Activated CD4-positive, CD25-positive, alpha-beta regulatory T cell treated with anti-CD3 and anti-CD28 coated beads, Interleukin-2, amount 50 U/mL, for 16 hours (primary cell): ENCODE data around the gene POLD1.
A peak's percentile ranks its signal among the peaks of the same experiment; 100 is the strongest.
"Not testable (repeated sequence)": the region's sequence is repeated elsewhere in the genome, so short reads cannot be mapped to it uniquely, and the experiment has no call there.

ENCODE experiments used
- DNase-seq: peaks from one replicate; pipeline ENCODE4 v3.0.0-alpha.2; 2020; ENCODE audit warnings: low read depth, low spot score

The POLD1 gene

DNA sequence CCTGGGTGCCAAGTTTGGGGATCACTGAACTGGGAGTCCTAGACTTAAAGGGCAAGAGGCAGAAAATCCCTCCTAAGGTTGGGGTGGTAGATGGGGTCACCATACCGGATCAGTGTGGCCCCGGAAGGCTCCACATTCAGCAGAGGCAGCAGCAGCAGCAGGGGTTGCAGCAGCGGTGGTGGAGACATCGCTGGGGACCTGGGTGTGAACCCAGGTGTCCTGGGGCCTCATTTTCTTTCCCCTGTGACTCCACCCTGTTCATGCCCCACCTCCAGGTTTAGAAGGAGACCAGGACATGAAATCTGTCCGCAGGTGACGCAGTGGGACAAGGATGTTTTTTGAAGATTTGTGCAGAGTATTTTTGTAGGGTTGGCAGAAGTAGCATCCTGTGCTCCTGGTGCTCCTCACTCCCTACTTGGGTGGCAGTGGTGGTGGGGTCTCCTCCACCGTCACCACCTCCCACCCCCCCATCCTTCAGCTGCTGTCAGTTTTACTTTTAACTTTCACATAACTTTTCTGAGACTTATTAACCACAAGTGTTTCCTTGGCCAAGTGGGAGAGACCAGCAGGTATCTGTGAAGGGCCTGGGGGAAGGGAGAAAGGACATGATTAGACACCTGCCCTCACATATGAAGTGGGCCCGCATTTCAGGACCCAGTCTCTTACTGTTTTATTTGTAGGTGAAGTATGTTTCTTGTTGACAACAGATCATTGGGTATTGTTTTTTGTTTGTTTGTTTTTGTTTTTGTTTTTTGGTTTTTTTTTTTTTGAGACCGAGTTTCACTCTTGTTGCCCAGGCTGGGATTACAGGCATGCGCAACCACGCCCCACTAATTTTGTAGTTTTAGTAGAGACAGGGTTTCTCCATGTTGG lies 18.5 kb upstream of the POLD1 start, which contains the start of gene NAPSA:
TSS of gene NAPSA (minus strand) at position 206 of the 873 bp plus-strand sequence. CDS start at position 188, 18 bp downstream.
- DNase-seq = no peak

DNA sequence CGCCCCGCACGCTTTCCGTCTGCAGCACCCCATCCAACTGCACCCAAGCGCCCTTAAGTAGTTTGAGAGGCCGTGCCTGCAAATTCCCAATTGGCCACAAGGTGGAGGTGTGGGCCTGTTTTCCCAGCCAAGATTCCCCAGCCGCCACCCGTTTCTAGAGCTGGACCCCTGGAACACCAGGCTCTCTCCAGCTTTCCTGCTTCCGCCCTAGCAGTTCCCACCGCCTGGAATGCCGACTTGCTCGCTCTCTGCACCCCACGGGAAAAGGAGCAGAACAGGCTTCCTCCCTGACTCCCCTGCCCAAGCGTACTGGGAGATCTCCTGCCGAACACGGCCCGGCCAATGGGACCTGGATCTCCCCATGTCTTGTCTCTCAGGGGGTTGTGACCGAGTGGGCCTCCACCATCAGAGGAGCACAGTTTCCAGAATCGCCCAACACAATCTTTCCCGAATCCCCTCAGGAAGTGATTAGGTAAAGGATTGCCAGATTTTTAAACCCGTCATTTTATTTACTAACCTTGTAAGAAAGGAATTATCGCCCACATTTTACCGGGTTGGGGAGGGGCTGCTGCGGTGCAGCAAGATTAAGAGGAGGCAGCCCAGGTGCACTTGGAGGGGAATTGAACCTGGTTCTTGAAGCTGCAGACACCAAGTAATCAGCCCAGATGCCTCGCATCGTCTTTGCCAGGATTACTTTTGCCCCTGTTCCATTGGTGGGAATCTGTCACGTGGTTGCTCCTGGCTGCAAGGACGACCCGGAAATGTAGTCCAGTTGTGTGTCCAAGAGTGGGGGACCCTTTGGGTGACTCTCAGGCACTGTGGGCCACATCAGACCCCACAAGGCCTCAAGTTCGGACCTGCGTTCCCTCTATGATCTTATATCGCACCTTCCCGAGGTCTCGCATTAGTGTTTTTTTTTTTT lies 15.2 kb upstream of the POLD1 start:
- DNase-seq = peak; percentile 50

DNA sequence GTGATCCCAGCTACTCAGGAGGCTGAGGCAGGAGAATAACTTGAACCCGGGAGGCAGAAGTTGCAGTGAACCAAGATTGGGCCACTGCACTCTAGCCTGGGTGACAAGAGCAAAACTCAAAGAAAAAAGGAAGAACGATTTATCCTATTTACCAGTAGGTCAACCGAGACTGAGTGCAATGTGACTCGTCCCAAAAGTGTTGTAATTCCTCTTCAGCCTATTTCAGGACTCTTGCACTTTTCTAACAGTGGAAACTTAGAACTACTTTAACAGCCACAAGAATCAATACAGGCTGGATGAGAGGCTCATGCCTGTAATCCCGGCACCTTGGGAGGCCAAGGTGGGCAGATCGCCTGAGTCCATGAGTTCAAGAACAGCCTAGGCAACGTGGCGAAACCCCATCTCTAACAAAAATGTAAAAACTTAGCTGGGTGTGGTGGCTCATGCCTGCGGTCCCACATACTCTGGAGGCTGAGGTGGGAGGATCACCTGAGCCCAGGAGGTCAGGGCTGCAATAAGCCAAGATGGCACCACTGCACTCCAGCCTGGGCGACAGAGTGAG lies 12.2 kb upstream of the POLD1 start:
- DNase-seq = no peak

DNA sequence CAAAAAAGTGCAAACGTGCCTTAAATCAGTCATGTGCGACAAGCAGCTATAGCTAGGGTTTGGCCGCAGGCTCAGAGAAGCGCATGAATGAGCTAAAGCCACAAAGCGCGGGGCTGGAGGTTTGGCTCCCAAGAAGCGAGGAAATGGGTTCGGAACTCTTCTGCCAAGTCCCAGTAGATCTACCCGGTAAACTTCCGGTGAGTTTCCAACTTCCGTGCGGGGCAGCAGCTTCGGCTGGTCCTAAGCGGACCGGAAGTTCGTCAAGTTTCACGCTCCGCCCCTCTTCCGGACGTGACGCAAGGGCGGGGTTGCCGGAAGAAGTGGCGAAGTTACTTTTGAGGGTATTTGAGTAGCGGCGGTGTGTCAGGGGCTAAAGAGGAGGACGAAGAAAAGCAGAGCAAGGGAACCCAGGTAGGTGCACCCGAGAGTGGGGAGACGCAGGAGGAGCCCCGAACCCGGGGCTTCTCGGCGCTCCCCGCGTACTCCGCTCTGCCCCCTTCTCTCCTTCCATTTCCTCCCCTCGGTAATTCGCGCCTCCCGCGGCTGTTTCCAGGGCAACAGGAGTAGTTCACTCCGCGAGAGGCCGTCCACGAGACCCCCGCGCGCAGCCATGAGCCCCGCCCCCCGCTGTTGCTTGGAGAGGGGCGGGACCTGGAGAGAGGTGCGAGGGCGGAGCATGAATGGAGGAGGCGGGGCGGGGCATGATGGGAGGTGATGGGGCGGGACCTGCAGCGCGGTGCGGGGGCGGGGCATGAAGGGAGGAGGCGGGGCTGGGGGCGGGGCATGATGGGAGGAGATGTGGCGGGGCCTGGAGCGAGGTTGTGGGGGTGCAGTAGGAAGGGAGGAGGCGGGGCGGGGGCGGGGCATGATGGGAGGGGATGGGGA lies 7.7 kb upstream of the POLD1 start, which contains the start of gene NR1H2:
TSS of gene NR1H2 (plus strand) at position 292 of the 885 bp plus-strand sequence. CDS start 1,149 bp downstream, outside the sequence.
- peak; percentile 91 for DNase-seq

DNA sequence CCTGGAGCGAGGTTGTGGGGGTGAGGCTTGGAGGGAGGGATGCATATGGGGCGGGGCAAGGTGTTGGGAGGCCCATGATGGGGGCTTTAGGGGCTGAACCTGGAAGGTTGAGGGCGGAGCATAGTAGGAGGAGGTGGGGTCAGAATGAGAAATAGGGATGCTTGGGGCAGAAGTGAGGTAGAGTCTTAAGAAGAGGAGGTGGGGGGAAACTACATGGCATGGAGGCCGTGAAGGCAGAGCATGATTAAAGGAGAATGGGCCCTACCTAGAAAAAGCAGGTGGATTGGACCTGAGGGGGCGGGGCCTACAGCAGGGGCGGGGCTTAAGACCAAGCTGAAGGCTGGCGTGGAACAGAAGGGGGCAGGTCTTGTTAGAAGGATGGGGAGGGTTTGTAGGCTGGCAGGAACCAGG lies 7.1 kb upstream of the POLD1 start:
- DNase-seq = no peak

DNA sequence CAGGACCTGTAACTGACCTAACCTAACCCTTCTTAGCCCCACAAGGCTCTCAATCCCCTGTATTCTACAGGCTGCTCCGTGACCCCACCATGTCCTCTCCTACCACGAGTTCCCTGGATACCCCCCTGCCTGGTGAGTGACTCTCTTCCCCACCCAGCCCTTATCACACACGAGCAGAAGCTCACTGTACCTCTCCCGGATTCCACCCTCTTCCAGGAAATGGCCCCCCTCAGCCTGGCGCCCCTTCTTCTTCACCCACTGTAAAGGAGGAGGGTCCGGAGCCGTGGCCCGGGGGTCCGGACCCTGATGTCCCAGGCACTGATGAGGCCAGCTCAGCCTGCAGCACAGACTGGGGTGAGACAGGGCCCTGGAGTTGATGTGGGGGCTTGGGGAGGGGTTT lies 6.6 kb upstream of the POLD1 start:
- no peak for DNase-seq

DNA sequence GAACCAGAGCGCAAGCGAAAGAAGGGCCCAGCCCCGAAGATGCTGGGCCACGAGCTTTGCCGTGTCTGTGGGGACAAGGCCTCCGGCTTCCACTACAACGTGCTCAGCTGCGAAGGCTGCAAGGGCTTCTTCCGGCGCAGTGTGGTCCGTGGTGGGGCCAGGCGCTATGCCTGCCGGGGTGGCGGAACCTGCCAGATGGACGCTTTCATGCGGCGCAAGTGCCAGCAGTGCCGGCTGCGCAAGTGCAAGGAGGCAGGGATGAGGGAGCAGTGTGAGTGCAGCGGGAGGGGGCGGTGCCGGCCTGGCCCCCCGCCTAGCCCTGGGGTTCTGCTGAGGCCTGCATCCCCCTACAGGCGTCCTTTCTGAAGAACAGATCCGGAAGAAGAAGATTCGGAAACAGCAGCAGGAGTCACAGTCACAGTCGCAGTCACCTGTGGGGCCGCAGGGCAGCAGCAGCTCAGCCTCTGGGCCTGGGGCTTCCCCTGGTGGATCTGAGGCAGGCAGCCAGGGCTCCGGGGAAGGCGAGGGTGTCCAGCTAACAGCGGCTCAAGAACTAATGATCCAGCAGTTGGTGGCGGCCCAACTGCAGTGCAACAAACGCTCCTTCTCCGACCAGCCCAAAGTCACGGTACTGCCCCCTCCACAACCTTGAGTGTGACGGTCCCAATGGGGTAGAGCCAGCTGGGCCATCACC lies 5.8 kb upstream of the POLD1 start:
- no peak for DNase-seq

DNA sequence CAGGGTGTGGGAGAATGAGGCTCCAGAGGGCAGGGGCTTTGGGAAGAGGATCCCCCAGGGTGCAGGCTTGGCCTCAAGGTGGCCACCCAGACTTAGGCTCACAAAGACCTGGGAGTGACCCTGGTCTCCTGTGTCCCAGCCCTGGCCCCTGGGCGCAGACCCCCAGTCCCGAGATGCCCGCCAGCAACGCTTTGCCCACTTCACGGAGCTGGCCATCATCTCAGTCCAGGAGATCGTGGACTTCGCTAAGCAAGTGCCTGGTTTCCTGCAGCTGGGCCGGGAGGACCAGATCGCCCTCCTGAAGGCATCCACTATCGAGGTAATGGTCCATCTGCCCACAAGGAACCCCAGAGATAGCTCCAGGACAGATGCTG lies 5.3 kb upstream of the POLD1 start:
- DNase-seq = no peak

DNA sequence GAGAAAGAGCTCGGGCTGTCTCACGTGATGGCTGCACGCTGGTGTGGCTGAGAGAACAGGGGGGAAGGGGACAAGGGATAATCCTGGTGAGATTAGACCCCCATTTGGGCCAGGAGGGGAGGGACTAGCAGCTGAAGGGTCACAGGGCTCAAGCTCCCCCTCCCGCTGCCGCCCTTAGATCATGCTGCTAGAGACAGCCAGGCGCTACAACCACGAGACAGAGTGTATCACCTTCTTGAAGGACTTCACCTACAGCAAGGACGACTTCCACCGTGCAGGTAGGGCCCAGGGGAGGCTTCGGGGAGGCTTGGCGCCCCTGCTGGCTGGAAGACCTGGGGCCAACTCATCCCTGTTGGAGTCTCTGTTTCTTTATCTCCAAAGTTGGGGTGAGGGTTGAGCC lies 4.5 kb upstream of the POLD1 start:
- DNase-seq = no peak

DNA sequence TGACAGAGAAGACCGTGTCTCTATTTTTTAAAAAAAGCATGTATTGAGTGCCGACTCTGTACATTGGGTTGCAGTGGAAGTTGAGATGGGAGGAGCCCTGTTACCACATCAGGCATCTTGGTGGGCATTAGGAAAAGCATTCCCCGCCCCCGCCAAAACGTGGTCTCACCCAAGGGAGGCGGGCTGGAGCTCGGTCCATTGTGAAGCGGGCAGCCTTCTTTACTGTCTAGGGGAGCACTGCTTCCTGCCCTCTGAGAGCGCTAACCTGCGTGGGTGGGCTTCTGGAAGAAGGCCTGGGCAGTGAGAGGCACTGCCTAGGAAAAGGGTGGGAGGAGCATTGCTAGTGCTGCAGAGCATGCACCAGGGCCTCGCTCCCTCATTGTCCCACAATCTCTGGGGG lies 4.0 kb upstream of the POLD1 start:
- DNase-seq = no peak

DNA sequence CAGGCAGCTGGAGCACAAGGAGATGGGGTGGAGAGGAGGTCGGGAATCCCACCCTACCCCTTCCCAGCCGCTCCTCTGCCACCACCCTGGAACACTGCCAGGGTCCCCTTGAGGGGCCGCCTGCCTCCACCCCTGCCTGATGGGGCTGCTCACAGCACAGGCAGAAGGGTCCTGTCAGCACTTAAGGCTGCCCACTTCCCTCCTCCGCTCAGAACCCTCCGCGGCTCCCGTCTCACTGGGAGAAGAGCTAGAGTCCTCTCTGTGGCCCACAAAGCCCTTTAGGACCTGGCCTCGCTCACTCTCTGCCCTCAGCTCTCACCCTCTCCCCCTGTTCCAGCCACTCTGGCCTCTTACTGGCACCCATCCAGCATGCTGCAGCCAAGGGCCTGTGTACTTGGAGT lies 3.4 kb upstream of the POLD1 start:
- DNase-seq = no peak

DNA sequence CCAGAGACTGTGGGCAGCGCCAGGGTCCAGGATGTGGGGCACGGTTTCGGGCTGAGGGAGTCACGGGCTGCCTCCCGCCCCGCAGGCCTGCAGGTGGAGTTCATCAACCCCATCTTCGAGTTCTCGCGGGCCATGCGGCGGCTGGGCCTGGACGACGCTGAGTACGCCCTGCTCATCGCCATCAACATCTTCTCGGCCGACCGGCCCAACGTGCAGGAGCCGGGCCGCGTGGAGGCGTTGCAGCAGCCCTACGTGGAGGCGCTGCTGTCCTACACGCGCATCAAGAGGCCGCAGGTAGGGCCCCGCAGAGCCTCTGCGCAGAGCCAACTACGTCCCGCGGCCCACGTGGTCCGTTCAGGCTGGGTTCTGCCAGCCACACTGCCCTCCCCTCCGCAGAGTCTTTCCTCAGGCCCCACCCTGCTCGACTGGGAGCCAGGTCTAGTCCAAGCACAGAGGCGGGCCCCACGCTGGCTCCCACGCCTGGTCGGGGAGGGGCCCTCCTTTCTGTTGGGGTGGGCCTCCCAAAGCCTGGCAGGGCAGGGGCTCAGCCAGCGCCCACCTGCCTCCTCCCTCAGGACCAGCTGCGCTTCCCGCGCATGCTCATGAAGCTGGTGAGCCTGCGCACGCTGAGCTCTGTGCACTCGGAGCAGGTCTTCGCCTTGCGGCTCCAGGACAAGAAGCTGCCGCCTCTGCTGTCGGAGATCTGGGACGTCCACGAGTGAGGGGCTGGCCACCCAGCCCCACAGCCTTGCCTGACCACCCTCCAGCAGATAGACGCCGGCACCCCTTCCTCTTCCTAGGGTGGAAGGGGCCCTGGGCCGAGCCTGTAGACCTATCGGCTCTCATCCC lies 2.0 kb upstream of the POLD1 start:
- no peak for DNase-seq

DNA sequence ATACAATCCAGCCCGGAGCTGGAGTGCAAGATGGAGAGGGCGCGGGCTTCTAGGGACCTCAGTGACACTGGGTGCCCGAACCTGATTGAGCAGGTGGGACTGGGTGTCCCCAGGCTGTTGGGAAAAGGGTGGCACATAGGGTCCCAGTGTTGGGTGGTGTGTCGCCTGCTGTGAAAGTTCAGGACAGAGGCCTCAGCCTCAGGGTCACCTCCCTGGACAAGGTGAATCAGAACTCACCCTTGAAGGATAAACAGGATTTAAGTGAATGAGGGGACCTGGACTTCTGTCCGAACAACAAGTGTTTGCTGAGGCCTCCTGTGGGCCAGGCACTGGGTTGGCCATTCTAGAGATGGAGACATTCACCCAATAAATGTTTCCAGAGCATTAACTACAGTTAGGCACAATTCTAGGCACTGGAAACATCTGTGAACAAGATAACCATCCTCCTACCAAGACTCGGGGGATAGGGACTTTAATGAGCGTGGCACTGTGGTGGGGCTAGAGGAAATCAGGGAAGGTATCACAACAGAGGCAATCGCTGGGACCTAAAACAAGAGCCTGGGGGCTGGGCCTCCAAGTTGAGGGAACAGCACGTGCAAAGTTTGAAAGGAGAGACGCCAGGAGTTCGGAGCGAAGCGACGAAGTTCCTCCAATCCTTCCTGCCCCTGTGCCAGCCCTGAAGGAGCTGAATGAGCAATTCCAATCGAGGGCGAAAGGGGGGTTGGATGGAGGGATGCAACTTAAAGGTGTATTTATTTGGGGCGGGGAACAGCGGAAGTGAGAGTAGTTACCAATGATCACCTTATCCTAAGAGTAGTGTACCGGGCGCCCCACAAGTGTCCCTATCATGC lies 921 bp upstream of the POLD1 start:
- DNase-seq = no peak

DNA sequence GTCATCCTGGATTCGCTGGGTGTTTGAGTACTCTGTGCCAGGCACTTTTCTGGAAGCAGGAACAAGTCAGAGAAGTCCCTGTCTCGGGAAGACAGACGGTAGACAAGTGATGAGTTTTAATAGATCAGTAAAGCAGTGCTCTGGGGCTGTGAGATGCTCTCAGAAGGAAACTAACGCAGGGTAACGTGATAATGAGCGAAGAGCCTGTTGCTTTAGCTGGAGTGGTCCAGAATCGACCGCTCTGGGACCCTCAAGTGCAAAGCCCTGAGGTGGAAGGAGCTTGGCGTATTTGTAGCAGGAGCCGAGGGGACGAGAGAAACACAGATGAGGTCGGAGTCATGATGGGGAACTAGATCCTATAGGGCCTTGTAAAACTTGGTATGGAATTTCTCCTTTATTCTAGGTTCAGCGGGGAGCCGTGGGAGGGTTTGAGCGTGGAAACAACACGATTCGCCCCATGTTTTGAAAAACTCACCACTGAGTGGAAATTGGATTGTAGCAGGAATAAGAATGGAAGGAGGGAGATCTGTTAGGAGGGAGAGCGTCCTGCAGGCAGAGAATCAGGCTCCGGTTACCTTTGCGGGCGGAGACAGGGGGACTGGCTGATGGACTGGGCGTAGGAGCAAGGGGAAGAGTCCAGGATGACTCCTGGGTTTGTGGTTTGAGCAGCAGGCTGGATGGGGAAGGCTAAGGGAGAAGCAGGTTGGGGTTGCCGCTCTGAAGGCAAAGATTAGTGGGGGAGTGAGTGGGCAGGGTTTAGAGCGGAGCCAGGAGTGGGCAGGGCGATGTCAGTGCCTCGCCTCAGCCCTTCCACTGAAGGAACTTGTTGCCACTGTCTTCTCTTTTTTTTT lies 763 bp downstream of the POLD1 start:
- no peak for DNase-seq

DNA sequence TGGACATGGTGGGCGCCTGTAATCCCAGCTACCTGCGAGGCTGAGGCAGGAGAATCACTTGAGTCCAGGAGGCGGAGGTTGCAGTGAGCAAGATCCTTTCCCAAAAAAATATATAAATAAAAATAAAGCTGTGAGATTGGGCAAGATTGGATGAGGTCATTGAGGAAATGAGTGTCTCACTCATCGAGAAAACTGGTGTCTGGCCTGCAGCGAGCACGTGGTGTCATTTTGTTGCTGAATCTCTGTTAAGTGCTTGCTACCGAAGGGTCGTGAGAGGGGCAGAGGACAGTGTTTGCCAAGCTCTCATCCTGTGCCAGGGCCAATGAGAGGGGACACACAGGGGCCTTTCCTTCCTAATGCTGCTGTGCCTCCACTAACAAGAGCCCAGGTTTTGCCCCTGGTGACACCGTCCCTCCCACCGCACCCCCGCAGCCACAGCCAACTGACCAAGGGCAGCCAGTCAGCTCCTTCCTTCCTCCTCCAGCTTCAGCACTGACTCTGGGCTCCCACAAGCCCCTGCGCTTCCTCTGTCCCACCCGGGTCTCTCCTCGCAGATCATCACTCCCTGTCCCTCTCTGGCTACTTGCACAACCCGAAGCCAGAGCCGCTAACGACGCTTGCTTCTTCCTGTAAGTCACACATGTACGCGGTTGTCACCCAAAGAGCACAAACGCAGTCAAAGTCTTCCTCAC lies 3.2 kb downstream of the POLD1 start:
- DNase-seq = no peak

DNA sequence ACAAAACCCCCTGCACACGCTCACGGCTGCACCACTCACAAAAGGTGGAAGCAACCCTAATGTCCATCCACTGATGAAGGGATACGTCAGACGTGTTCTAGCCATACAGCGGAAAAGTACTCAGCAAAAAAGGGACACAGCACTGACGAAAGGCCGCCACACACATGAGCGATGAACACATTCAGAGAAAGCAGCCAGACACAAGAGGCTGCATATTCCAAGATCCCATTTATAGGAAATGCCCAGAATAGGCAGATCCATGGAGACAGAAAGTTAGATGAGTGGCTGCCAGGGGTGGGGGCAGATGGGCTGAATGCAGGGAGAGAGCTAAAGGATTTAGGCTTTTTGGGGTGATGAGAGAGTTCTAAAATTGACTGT lies 3.7 kb downstream of the POLD1 start:
- DNase-seq = no peak

DNA sequence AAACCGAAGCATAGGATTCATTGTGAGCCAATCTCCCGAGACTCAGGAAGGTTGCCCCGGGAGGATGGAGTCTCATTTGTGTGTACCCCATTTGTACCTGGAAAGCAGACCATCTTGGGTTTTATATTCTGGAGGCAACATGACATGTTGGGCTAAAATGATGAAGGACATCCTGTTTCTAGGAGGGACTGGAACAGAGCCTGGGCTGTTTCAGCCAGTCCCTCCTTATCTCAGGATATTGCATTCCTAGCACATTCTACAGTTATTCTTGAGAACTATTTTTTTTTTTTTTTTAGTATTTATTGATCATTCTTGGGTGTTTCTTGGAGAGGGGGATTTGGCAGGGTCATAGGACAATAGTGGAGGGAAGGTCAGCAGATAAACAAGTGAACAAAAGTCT lies 6.1 kb downstream of the POLD1 start:
- not testable (repeated sequence) for DNase-seq
